Measurements from ENCODE around the gene SH3D19. TPM values are rescaled to one million over a fixed set of nuclear protein-coding genes. Genes with fewer than 3 reads are reported as not detected.

Gene SH3D19
- total RNA-seq, 4 donors from 2014 or later: 269 to 357 (median 314) TPM

DNA sequence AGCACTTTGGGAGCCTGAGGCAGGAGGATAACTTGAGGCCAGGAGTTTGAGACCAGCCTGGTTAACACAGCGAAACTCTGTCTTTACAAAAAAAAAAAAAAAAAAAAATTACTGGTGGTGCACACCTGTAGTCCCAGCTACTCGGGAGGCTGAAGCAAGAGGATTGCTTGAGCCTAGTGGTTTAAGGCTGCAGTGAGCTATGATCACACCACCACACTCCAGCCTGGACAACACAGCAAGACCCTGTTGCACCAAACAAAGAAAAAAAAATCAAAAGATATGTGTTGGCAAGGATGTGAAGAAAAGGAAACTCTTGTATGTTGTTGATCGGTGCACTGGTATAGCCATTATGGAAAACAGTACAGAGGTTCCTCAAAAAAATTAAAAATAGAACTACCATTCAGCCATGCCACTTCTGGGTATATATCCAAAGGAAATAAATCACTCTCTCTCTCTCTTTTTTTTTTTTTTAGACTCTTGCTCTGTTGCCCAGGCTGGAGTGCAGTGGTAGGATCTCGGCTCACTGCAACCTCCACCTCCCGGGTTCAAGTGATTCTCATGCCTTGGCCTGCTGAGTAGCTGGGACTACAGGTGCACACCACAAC lies 15.2 kb downstream of the SH3D19 start:
- TF ChIP-seq, protein P1, sequence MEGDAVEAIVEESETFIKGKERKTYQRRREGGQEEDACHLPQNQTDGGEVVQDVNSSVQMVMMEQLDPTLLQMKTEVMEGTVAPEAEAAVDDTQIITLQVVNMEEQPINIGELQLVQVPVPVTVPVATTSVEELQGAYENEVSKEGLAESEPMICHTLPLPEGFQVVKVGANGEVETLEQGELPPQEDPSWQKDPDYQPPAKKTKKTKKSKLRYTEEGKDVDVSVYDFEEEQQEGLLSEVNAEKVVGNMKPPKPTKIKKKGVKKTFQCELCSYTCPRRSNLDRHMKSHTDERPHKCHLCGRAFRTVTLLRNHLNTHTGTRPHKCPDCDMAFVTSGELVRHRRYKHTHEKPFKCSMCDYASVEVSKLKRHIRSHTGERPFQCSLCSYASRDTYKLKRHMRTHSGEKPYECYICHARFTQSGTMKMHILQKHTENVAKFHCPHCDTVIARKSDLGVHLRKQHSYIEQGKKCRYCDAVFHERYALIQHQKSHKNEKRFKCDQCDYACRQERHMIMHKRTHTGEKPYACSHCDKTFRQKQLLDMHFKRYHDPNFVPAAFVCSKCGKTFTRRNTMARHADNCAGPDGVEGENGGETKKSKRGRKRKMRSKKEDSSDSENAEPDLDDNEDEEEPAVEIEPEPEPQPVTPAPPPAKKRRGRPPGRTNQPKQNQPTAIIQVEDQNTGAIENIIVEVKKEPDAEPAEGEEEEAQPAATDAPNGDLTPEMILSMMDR (IDR thresholded peaks at IDR 0.05; ENCODE audit: low read depth): no peak

DNA sequence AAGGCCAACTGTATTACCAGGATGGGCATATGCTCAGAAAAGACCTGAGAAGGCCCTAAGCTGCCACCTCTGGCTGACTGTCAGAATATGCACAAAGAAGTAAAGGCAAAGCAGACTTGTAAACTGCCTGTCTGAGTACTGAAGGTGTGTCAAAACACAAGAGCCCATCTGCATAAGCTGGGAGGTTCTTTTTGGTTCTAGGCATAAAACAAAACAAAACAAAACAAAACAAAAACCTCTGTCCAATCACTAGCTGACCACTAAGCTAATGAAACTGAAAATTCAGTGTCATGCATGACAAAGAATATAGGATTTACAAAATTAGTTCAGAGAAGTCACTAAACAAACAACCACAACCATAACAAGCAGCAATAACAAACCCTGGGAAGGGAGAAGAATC lies 20.6 kb downstream of the SH3D19 start:
- TF ChIP-seq, protein P1 (IDR thresholded peaks at IDR 0.05; ENCODE audit: low read depth): no peak

DNA sequence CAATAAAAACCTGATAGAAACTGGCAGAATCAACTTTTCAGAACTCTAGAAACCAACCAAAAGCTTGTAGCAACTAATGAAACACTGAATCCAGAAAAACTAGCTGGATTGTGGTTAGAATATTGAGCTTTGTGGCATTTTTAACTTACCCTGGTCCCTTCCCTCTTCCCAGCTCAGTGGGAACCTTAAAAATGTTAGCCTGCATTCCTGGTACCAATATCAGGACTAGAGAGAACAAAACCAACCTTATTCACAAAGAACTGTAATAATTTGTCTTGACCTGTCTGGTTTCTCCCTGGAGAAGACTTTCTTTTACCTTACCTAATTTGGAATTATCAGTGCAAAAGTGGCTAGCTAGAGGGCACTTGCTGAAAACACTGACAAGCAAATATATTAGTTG lies 21.2 kb downstream of the SH3D19 start:
- TF ChIP-seq, protein P1 (IDR thresholded peaks at IDR 0.05; ENCODE audit: low read depth): no peak

DNA sequence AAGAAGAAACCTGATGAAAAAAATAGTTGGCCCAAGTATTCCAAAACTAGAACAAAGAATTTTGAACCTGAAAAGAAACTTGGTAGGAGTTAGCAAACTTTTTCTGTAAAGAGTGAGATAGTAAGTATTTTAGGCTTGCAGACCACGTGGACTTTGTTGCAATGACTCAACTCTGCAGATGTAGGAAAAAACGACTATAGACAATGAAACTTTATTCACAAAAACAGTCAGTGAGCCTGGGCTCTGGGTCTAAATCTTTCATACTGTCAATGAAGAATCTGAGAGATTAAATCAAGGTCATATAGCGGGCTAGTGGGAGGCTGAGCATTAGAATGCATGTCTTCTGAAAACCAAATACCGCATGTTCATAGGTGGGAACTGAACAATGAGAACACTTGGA lies 23.0 kb downstream of the SH3D19 start:
- TF ChIP-seq, protein P1 (IDR thresholded peaks at IDR 0.05; ENCODE audit: low read depth): no peak

DNA sequence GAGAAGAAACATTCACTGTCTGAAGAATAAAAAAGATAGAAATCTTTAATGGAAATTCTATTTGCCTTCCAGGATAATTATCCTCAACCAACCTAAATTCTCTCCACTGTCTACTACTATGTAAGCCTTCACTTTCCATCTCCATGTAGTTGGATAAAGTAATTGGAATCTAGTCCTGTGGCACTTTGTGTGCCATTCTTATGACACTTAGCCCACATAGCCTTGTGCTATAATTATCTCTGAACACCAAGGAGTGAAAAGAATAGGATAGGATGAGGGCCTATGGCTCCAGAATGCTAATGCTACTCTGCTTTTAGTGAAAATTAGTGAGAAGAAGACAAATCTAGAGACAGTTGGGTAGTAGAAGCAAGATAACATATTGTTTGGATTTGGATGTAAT lies 28.2 kb downstream of the SH3D19 start:
- TF ChIP-seq, protein P1 (IDR thresholded peaks at IDR 0.05; ENCODE audit: low read depth): no peak

DNA sequence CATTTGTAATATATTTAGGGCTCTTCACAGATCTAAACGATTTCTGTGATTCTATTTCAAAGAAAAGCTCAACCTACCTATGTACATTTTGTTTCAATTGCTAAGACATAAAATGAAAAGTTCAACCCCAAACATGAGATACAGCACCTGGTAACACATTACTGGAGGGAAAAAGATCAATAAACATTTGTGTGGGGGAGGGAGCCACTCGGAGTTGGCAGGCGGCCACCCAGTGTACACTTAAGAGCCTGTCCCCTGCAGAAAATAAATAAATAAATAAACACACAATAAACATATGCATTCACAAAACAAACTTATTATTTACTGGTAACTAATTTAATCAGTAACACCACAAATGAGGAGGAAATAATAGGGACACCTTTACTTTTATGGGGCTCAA lies 29.2 kb downstream of the SH3D19 start:
- TF ChIP-seq, protein P1 (IDR thresholded peaks at IDR 0.05; ENCODE audit: low read depth): no peak

DNA sequence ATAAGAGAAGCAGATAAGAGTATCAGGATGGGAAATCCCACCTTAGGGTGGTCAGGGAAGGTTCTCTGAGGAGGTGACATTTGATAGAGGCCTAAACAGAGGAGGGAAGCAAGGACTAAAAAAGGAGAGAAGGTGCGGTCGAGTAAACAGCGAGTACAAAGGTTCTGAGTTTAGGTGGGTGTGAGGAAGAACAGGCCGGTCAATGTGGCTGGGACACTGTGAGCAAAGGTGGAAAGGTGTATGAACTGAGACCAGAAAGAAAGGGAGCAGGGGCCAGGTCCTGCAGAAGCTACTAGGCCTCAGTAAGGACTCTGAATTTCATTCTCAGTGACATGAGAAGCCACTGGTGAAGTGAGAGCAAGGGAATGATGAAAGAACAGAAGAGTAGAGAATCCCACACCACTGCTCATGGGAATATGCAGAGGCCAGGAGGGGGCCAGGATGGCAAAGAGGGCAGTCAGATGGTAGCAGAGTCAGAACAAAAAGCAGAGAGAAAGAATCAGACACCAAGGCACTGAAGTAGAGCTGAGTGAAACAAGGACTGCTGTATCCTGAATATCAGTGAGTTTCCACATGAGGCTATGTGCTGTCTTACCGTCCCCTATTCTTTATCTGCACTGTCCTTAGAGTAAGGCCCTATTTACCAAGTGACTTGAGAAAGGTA lies 30.4 kb downstream of the SH3D19 start:
- TF ChIP-seq, protein P1 (IDR thresholded peaks at IDR 0.05; ENCODE audit: low read depth): no peak
